ENCODE measurements around the gene MIOX. TPM values are rescaled to one million over a fixed set of nuclear protein-coding genes. Genes with fewer than 3 reads are reported as not detected.

Gene MIOX
- total and polyA plus RNA-seq, 2 of the 13 experiments (the other 11 are each of a cell fraction or from before 2014, with no cell fraction given) = 1.5 to 2.9 TPM

- TF ChIP-seq ARID4A (CRISPR knock-in tag; IDR thresholded peaks at IDR 0.05; ENCODE audit: borderline replicate concordance) (peak; percentile 72; the same call in 1 of the 2 replicates), SOX13 (IDR thresholded peaks at IDR 0.05) (no peak), SOX13 (CRISPR knock-in tag; conservative IDR thresholded peaks at IDR 0.05 in 1 of 2, IDR thresholded peaks at IDR 0.05 in 1 of 2) (peak in 1 of 2 experiments; percentile 39; a peak in 2 of 4 replicates), MLLT10 (CRISPR knock-in tag; IDR thresholded peaks at IDR 0.05) (no peak), ZBTB7B (CRISPR knock-in tag; IDR thresholded peaks at IDR 0.05) (0 out of 2 replicates have a peak, but pooled peaks have one; percentile 45), REXO4 (CRISPR knock-in tag; IDR thresholded peaks at IDR 0.05; ENCODE audit: borderline replicate concordance) (0 out of 2 replicates have a peak, but pooled peaks have one; percentile 49), ZNF235 (CRISPR knock-in tag; IDR thresholded peaks at IDR 0.05; ENCODE audit: borderline replicate concordance) (no peak), HNRNPH1 (optimal IDR thresholded peaks at IDR 0.05; ENCODE audit: low read depth, low read length) (no peak), ZNF710 (CRISPR knock-in tag; IDR thresholded peaks at IDR 0.05; ENCODE audit: borderline replicate concordance) (no peak), PAWR (CRISPR knock-in tag; IDR thresholded peaks at IDR 0.05; ENCODE audit: borderline replicate concordance) (no peak), NR2C2 (CRISPR knock-in tag; IDR thresholded peaks at IDR 0.05; ENCODE audit: borderline replicate concordance) (peak; percentile 94), KLF9 (CRISPR knock-in tag; IDR thresholded peaks at IDR 0.05; ENCODE audit: low read depth) (no peak), ZBTB14 (CRISPR knock-in tag; IDR thresholded peaks at IDR 0.05) (no peak), THYN1 (CRISPR knock-in tag; IDR thresholded peaks at IDR 0.05; ENCODE audit: borderline replicate concordance, low read depth) (no peak), HOXD1 (CRISPR knock-in tag; IDR thresholded peaks at IDR 0.05) (0 out of 2 replicates have a peak, but pooled peaks have one; percentile 15), RBAK (CRISPR knock-in tag; IDR thresholded peaks at IDR 0.05) (no peak), SNAI1 (CRISPR knock-in tag; IDR thresholded peaks at IDR 0.05; ENCODE audit: borderline replicate concordance) (no peak; the same call in 1 of the 2 replicates), ZC3H4 (CRISPR knock-in tag; IDR thresholded peaks at IDR 0.05; ENCODE audit: borderline replicate concordance) (0 out of 2 replicates have a peak, but pooled peaks have one; percentile 12), DPF2 (CRISPR knock-in tag; IDR thresholded peaks at IDR 0.05; ENCODE audit: borderline replicate concordance, low read depth) (0 out of 2 replicates have a peak, but pooled peaks have one; percentile 20)
These were observed 1.2 kb upstream of the MIOX start (continued) for GRCh38 chr22:50485221-50486131.
